ENCODE data around the gene RABGGTA.

RABGGTA gene

DNA sequence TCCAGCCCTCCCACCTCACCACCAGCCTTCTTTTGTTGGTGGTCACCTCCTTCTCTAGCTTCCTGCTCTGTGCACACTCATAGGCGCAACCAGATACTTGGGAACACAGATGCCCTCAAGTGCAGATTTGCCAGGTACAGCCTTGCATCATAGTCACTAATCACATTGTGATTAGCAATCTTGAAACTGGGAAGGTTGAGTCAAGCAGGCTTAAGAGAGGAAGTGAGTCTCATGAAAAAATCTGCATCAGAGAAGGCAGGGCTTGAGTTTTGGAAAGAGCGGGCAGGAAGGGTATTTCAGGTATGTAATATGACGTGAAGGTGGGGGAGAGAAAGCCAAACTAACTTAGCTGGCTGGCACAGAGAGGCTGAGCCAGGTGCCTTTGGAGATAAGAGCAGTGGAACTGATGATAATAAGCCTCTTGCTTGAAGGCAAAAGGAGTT, 2.7 kb upstream of the RABGGTA start:
- Histone ChIP-seq H3K9me2 (replicated peaks; ENCODE audit: control insufficient read depth, low read length) (no peaks in the 10 kb centered on the region), H3K27me3 (ENCODE audit: control insufficient read depth, low read length) (no peaks in the 10 kb centered on the region), H3K4me2 (ENCODE audit: low read length) (peak overlapping the region; percentile 22), H4K20me1 (ENCODE audit: control insufficient read depth, insufficient read depth, low read depth, low read length) (no peaks in the 10 kb centered on the region), H3K79me2 (ENCODE audit: control insufficient read depth, low read length) (peaks cover 4% of the 10 kb centered on the region), H3K36me3 (ENCODE audit: control insufficient read depth, low read length) (no peaks in the 10 kb centered on the region), H3K4me1 (ENCODE audit: control insufficient read depth, low read length) (peaks cover 46% of the 10 kb centered on the region), H3F3A (ENCODE audit: control insufficient read depth, insufficient read depth) (peaks cover 2% of the 10 kb centered on the region; the same call in 1 of the 2 replicates), H3K4me3 (ENCODE audit: low read length) (0 out of 2 replicates have a peak overlapping the region, but pooled peaks have one; percentile 12), H3K9me3 (ENCODE audit: control insufficient read depth, insufficient read depth, low read length) (no peaks in the 10 kb centered on the region), H3K27ac (ENCODE audit: low read depth, low read length) (no peak overlapping the region)
- TF ChIP-seq, protein P1, sequence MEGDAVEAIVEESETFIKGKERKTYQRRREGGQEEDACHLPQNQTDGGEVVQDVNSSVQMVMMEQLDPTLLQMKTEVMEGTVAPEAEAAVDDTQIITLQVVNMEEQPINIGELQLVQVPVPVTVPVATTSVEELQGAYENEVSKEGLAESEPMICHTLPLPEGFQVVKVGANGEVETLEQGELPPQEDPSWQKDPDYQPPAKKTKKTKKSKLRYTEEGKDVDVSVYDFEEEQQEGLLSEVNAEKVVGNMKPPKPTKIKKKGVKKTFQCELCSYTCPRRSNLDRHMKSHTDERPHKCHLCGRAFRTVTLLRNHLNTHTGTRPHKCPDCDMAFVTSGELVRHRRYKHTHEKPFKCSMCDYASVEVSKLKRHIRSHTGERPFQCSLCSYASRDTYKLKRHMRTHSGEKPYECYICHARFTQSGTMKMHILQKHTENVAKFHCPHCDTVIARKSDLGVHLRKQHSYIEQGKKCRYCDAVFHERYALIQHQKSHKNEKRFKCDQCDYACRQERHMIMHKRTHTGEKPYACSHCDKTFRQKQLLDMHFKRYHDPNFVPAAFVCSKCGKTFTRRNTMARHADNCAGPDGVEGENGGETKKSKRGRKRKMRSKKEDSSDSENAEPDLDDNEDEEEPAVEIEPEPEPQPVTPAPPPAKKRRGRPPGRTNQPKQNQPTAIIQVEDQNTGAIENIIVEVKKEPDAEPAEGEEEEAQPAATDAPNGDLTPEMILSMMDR (IDR thresholded peaks at IDR 0.05; ENCODE audit: low read depth, low read length, poor library complexity, severe bottlenecking) = no peak
- no peak for TF ChIP-seq EZH2phosphoT487 (IDR thresholded peaks at IDR 0.05; ENCODE audit: borderline replicate concordance, low read length)

DNA sequence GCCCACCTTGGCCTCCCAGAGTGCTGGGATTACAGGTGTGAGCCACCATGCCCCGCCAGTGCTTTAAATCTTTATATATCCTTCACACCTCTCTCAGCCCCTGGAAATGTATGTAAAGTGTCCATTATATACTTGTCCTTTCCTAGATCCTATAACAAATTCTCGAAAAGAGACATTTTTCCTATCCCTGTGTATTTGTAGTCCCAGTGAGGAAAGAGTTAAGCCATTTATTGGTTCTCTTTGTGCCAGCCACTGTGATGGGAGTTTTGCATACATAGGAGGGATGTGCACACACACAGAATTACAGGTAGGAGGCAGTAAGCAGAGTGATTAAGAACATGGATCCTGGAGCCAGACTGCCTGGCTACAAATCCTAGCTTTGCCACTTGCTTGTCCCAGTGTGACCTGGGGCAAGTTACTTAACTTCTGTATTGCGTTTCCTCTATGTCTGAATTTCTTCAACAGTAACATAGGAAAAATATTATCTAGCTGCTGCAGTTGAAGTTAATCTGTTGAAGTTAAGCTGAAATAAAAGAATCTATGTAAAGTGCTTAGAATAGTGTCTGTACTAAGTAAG, 2.1 kb upstream of the RABGGTA start:
- H3K4me2 ChIP-seq (ENCODE audit: low read length) = peak overlapping the region; percentile 22; the same call in 1 of the 2 replicates
- no peaks in the 10 kb centered on the region for H3K9me2 ChIP-seq (replicated peaks; ENCODE audit: control insufficient read depth, low read length)
- H3K79me2 ChIP-seq (ENCODE audit: control insufficient read depth, low read length) = peaks cover 4% of the 10 kb centered on the region
- no peaks in the 10 kb centered on the region for H3K27me3 ChIP-seq (ENCODE audit: control insufficient read depth, low read length)
- no peak overlapping the region for H3K4me3 ChIP-seq (ENCODE audit: low read length)
- H3K4me1 ChIP-seq (ENCODE audit: control insufficient read depth, low read length) = peaks cover 40% of the 10 kb centered on the region
- TF ChIP-seq EZH2phosphoT487 (IDR thresholded peaks at IDR 0.05; ENCODE audit: borderline replicate concordance, low read length) = no peak
- TF ChIP-seq, protein P1 (IDR thresholded peaks at IDR 0.05; ENCODE audit: low read depth, low read length, poor library complexity, severe bottlenecking) = peak; percentile 35
- no peak overlapping the region for H3K27ac ChIP-seq (ENCODE audit: low read depth, low read length)
- no peaks in the 10 kb centered on the region for H4K20me1 ChIP-seq (ENCODE audit: control insufficient read depth, insufficient read depth, low read depth, low read length)
- no peaks in the 10 kb centered on the region for H3K9me3 ChIP-seq (ENCODE audit: control insufficient read depth, insufficient read depth, low read length)
- no peaks in the 10 kb centered on the region for H3K36me3 ChIP-seq (ENCODE audit: control insufficient read depth, low read length)
- peaks cover 2% of the 10 kb centered on the region; the same call in 1 of the 2 replicates for H3F3A ChIP-seq (ENCODE audit: control insufficient read depth, insufficient read depth)

DNA sequence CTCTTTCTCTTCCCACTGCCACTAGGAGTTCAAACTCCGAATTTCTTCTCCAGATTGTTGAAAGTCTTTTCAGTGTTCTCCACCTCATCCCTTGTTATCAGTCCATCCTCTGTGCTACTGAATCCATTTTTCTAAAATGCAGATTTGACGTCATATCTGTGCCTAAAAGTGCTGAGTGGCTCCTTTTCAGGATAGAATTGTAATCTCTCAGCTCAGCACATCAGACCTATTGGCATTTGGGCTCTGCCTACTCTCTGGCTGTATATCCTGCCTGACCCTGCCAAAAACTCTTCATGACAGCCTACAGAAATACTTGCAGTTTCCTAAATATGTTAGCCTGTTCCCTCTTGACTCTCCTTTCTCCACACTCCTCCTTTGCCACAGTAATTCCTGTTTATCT, 1.1 kb upstream of the RABGGTA start:
- Histone ChIP-seq H3K4me3 (ENCODE audit: low read length) (peak overlapping the region; percentile 85), H3K27ac (ENCODE audit: low read depth, low read length) (no peak overlapping the region), H3K4me1 (ENCODE audit: control insufficient read depth, low read length) (peaks cover 40% of the 10 kb centered on the region), H3K27me3 (ENCODE audit: control insufficient read depth, low read length) (no peaks in the 10 kb centered on the region), H3F3A (ENCODE audit: control insufficient read depth, insufficient read depth) (peaks cover 2% of the 10 kb centered on the region; the same call in 1 of the 2 replicates), H3K79me2 (ENCODE audit: control insufficient read depth, low read length) (peaks cover 4% of the 10 kb centered on the region), H3K36me3 (ENCODE audit: control insufficient read depth, low read length) (no peaks in the 10 kb centered on the region), H3K9me2 (replicated peaks; ENCODE audit: control insufficient read depth, low read length) (no peaks in the 10 kb centered on the region), H3K9me3 (ENCODE audit: control insufficient read depth, insufficient read depth, low read length) (no peaks in the 10 kb centered on the region), H3K4me2 (ENCODE audit: low read length) (peak overlapping the region; percentile 86), H4K20me1 (ENCODE audit: control insufficient read depth, insufficient read depth, low read depth, low read length) (no peaks in the 10 kb centered on the region)
- TF ChIP-seq, protein P1 (IDR thresholded peaks at IDR 0.05; ENCODE audit: low read depth, low read length, poor library complexity, severe bottlenecking) = no peak
- no peak for TF ChIP-seq EZH2phosphoT487 (IDR thresholded peaks at IDR 0.05; ENCODE audit: borderline replicate concordance, low read length)
